ENCODE results near the gene TWIST2. TPM values are rescaled to one million over a fixed set of nuclear protein-coding genes. Genes with fewer than 3 reads are reported as not detected.

The TWIST2 gene
- polyA plus RNA-seq, 1 donor from 2014 or later = not detected

DNA sequence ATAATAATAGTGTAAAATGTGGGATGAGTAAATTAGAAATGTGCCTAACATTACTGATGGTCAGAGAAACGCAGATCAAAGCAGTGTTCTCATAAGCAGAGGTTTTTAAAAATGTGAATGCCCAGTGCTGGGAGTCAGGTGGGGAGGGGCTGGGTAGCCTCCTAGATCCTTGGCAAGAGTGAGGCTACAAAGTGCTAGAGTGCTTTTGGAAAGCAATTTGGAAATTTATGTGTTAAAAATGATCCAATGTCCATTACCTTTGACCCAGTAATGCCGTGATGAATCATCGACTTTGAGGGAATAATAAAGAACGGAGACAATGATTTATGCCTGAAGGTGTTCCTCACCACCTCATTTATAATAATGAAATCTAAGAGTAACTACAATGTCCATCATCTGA is 44.9 kb upstream of the TWIST2 start:
- Histone ChIP-seq H3K9me3 (ENCODE audit: low read length) (no peaks in the 10 kb centered on the region), H3K4me3 (ENCODE audit: low read length) (no peak overlapping the region), H3K9me2 (ENCODE audit: insufficient read depth, low read length) (no peaks in the 10 kb centered on the region), H3K27me3 (ENCODE audit: insufficient read depth, low read depth, low read length) (no peaks in the 10 kb centered on the region), H3K9ac (ENCODE audit: low read length) (no peak overlapping the region), H3K79me2 (replicated peaks; ENCODE audit: insufficient read depth, low read length) (no peaks in the 10 kb centered on the region), H2AFZ (ENCODE audit: low read depth, low read length) (no peak overlapping the region), H3F3A (ENCODE audit: insufficient read depth, low read length, poor library complexity, severe bottlenecking) (no peaks in the 10 kb centered on the region), H3K36me3 (ENCODE audit: insufficient read depth, low read length) (no peaks in the 10 kb centered on the region), H3K27ac (ENCODE audit: low read length) (no peak overlapping the region), H3K4me2 (ENCODE audit: low read length) (no peak overlapping the region), H4K20me1 (ENCODE audit: insufficient read depth) (no peaks in the 10 kb centered on the region)
- TF ChIP-seq MXI1 (conservative IDR thresholded peaks at IDR 0.05; ENCODE audit: poor library complexity, severe bottlenecking) = no peak
- TF ChIP-seq EZH2 (IDR thresholded peaks at IDR 0.05; ENCODE audit: borderline replicate concordance, insufficient read depth, low read length, poor library complexity, severe bottlenecking) = no peak
- no peak for TF ChIP-seq SMC3 (conservative IDR thresholded peaks at IDR 0.05; ENCODE audit: poor library complexity)
- TF ChIP-seq, protein P1, sequence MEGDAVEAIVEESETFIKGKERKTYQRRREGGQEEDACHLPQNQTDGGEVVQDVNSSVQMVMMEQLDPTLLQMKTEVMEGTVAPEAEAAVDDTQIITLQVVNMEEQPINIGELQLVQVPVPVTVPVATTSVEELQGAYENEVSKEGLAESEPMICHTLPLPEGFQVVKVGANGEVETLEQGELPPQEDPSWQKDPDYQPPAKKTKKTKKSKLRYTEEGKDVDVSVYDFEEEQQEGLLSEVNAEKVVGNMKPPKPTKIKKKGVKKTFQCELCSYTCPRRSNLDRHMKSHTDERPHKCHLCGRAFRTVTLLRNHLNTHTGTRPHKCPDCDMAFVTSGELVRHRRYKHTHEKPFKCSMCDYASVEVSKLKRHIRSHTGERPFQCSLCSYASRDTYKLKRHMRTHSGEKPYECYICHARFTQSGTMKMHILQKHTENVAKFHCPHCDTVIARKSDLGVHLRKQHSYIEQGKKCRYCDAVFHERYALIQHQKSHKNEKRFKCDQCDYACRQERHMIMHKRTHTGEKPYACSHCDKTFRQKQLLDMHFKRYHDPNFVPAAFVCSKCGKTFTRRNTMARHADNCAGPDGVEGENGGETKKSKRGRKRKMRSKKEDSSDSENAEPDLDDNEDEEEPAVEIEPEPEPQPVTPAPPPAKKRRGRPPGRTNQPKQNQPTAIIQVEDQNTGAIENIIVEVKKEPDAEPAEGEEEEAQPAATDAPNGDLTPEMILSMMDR (IDR thresholded peaks at IDR 0.05; ENCODE audit: poor library complexity, severe bottlenecking) = no peak
- no peak for TF ChIP-seq POLR2AphosphoS5 (IDR thresholded peaks at IDR 0.05)
- TF ChIP-seq, protein P2, sequence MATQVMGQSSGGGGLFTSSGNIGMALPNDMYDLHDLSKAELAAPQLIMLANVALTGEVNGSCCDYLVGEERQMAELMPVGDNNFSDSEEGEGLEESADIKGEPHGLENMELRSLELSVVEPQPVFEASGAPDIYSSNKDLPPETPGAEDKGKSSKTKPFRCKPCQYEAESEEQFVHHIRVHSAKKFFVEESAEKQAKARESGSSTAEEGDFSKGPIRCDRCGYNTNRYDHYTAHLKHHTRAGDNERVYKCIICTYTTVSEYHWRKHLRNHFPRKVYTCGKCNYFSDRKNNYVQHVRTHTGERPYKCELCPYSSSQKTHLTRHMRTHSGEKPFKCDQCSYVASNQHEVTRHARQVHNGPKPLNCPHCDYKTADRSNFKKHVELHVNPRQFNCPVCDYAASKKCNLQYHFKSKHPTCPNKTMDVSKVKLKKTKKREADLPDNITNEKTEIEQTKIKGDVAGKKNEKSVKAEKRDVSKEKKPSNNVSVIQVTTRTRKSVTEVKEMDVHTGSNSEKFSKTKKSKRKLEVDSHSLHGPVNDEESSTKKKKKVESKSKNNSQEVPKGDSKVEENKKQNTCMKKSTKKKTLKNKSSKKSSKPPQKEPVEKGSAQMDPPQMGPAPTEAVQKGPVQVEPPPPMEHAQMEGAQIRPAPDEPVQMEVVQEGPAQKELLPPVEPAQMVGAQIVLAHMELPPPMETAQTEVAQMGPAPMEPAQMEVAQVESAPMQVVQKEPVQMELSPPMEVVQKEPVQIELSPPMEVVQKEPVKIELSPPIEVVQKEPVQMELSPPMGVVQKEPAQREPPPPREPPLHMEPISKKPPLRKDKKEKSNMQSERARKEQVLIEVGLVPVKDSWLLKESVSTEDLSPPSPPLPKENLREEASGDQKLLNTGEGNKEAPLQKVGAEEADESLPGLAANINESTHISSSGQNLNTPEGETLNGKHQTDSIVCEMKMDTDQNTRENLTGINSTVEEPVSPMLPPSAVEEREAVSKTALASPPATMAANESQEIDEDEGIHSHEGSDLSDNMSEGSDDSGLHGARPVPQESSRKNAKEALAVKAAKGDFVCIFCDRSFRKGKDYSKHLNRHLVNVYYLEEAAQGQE (IDR thresholded peaks at IDR 0.05; ENCODE audit: borderline replicate concordance) = no peak
- no peak for TF ChIP-seq TAF1 (IDR thresholded peaks at IDR 0.05; ENCODE audit: low read depth)
- TF ChIP-seq RAD21 (conservative IDR thresholded peaks at IDR 0.05) = no peak
- no peak for TF ChIP-seq EP300 (conservative IDR thresholded peaks at IDR 0.05; ENCODE audit: poor library complexity, severe bottlenecking)

DNA sequence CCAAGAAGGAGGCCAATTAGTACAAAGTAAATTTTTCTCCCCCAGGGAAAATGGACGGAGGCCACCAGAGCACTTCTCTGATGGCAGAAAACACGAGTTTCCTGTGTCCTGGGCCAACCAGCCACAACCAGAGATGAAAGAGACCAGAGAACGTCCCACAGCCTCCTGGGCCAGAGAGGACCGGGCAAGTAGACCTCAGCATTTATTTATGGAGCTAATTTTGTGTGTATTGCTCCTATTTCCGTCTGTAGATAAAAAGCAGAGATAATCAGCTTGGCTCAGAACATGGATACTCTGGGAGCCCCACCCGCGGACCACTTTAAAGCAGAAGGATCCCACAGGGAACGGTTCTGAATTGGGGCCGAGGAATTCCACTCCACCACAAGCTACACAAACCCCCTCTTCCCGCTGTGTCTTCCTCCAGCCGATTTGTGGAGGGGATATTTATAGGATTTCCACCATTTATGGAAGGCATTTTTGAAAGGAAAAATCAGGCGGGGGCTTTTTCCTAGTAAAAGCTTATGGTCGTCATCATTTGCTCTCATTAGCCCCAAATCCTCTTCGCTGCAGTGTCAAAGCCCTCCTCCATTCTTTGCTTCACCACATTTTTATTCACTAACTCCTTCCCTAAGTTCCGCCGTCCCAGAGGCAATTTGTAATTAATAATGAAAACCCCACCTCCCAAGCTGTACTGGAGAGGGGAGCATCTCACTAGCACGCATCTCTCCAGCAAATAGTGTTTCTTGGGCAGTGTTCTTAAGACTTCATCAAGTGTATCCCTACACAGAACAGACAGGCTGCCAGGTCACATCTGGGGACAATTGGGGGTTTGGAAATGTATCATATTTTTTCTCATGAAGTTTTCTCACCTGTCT is 43.7 kb upstream of the TWIST2 start:
- peaks cover 5% of the 10 kb centered on the region for H3K9me3 ChIP-seq (ENCODE audit: low read length)
- H3K9me2 ChIP-seq (ENCODE audit: insufficient read depth, low read length) = no peaks in the 10 kb centered on the region
- TF ChIP-seq RAD21 (conservative IDR thresholded peaks at IDR 0.05) (no peak), TAF1 (IDR thresholded peaks at IDR 0.05; ENCODE audit: low read depth) (no peak), SMC3 (conservative IDR thresholded peaks at IDR 0.05; ENCODE audit: poor library complexity) (no peak), EZH2 (IDR thresholded peaks at IDR 0.05; ENCODE audit: borderline replicate concordance, insufficient read depth, low read length, poor library complexity, severe bottlenecking) (no peak), MXI1 (conservative IDR thresholded peaks at IDR 0.05; ENCODE audit: poor library complexity, severe bottlenecking) (no peak)
- H3F3A ChIP-seq (ENCODE audit: insufficient read depth, low read length, poor library complexity, severe bottlenecking) = no peaks in the 10 kb centered on the region
- H3K27me3 ChIP-seq (ENCODE audit: insufficient read depth, low read depth, low read length) = no peaks in the 10 kb centered on the region
- no peaks in the 10 kb centered on the region for H4K20me1 ChIP-seq (ENCODE audit: insufficient read depth)
- no peak overlapping the region for H3K9ac ChIP-seq (ENCODE audit: low read length)
- H3K4me3 ChIP-seq (ENCODE audit: low read length) = no peak overlapping the region
- no peaks in the 10 kb centered on the region for H3K79me2 ChIP-seq (replicated peaks; ENCODE audit: insufficient read depth, low read length)
- no peaks in the 10 kb centered on the region for H3K36me3 ChIP-seq (ENCODE audit: insufficient read depth, low read length)
- H2AFZ ChIP-seq (ENCODE audit: low read depth, low read length) = no peak overlapping the region
- H3K27ac ChIP-seq (ENCODE audit: low read length) = no peak overlapping the region
- no peak overlapping the region for H3K4me2 ChIP-seq (ENCODE audit: low read length)

Measured in neural cell (in vitro differentiated cells).